HL-60 (cell line): ENCODE results near the gene TSHZ2.
"Not testable (repeated sequence)": the region's sequence is repeated elsewhere in the genome, so short reads cannot be mapped to it uniquely, and the experiment has no call there.

Experiments used
- DNase-seq, 2 experiments: peaks; one replicate each; pipeline ENCODE4 v3.0.0-alpha.2; 2010 to 2020; ENCODE audit warnings: low read depth in 1 of 2, low spot score in 1 of 2
- H3K27ac ChIP-seq: fragments of 250-450 bp; sonication (Bioruptor Pico); replicated peaks from 2 replicates; pipeline ENCODE4 v1.5.1; 2020; ENCODE audit warnings: mild to moderate bottlenecking, moderate library complexity
- H3K27me3 ChIP-seq: fragments of 250-450 bp; sonication (Bioruptor Pico); 2 replicates; pipeline ENCODE4 v1.5.1; 2021; ENCODE audit warnings: mild to moderate bottlenecking, moderate library complexity; ENCODE audit not compliant: insufficient read depth, poor library complexity, severe bottlenecking
- H3K4me3 ChIP-seq: replicated peaks from 2 replicates; pipeline ENCODE4 v1.5.1; 2011; ENCODE audit warnings: mild to moderate bottlenecking, control low read depth, low read length; ENCODE audit not compliant: insufficient read depth
- GABPA ChIP-seq: IDR thresholded peaks from 2 replicates; pipeline ENCODE4 v1.6.1; 2012; ENCODE audit warnings: low read depth
- POLR2AphosphoS5 ChIP-seq: IDR thresholded peaks from 2 replicates; pipeline ENCODE4 v1.6.1; 2012; ENCODE audit warnings: low read depth
- REST ChIP-seq: IDR thresholded peaks from 2 replicates; pipeline ENCODE4 v1.6.1; 2012; ENCODE audit warnings: low read depth; ENCODE audit not compliant: insufficient replicate concordance
- SPI1 ChIP-seq: IDR thresholded peaks from 2 replicates; pipeline ENCODE4 v1.6.1; 2012; ENCODE audit warnings: low read depth, mild to moderate bottlenecking, borderline replicate concordance
- TF ChIP-seq, protein P1 (sequence below): IDR thresholded peaks from one replicate; pipeline ENCODE4 v1.5.1; 2011; ENCODE audit warnings: low read length, control low read depth, inconsistent platforms; ENCODE audit not compliant: insufficient read depth

TSHZ2 gene

GRCh38 chr20:53515749-53516148, 543.6 kb downstream of the TSHZ2 start:
- no peak for DNase-seq
- H3K27me3 ChIP-seq: no peaks in the 10 kb centered on the region
- H3K4me3 ChIP-seq: no peak overlapping the region
- no peak for TF ChIP-seq SPI1
- no peak for TF ChIP-seq GABPA
- TF ChIP-seq, protein P1, sequence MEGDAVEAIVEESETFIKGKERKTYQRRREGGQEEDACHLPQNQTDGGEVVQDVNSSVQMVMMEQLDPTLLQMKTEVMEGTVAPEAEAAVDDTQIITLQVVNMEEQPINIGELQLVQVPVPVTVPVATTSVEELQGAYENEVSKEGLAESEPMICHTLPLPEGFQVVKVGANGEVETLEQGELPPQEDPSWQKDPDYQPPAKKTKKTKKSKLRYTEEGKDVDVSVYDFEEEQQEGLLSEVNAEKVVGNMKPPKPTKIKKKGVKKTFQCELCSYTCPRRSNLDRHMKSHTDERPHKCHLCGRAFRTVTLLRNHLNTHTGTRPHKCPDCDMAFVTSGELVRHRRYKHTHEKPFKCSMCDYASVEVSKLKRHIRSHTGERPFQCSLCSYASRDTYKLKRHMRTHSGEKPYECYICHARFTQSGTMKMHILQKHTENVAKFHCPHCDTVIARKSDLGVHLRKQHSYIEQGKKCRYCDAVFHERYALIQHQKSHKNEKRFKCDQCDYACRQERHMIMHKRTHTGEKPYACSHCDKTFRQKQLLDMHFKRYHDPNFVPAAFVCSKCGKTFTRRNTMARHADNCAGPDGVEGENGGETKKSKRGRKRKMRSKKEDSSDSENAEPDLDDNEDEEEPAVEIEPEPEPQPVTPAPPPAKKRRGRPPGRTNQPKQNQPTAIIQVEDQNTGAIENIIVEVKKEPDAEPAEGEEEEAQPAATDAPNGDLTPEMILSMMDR: no peak
- no peak for TF ChIP-seq REST
- no peak for TF ChIP-seq POLR2AphosphoS5
- no peak overlapping the region for H3K27ac ChIP-seq

DNA sequence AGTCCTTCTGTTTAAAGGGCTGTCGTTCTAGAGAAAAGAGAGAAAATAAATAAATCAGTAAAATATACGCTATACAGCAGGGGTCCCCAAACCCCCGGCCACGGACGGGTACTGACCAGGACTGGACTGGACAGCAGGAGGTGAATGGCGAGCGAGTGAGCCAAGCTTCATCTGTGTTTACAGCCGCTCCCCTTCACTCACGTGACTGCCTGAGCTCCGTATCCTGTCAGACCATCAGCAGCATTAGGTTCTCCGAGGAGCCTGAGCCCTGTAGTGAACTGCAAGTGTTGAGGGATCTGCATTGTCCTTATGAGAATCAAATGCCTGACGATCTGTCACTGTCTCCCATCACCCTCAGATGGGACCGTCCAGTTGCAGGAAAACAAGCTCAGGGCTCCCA, 545.0 kb downstream of the TSHZ2 start:
- H3K27me3 ChIP-seq: no peaks in the 10 kb centered on the region
- DNase-seq: no peak
- H3K4me3 ChIP-seq: no peak overlapping the region
- no peak overlapping the region for H3K27ac ChIP-seq
- TF ChIP-seq REST (no peak), SPI1 (no peak), POLR2AphosphoS5 (no peak), GABPA (no peak)
- TF ChIP-seq, protein P1: no peak

DNA sequence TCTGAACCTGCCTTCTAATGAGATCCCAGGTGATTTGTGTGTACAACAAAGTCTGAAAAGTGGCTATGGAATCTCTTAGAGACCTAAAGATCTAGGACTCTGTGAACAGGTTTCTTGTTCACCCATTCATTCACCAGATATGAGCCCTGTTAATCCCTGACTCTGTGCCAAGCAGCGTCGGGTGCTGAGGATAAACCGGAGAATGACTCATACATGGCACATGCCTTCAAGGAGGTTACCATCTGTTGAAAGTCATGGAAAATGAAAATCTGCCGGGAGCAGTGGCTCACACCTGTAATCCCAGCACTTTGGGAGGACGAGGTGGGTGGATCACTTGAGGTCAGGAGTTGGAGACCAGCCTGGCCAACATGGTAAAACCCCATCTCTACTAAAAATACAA, 549.3 kb downstream of the TSHZ2 start:
- not testable (repeated sequence) for H3K27me3 ChIP-seq, H3K4me3 ChIP-seq, H3K27ac ChIP-seq, DNase-seq

GRCh38 chr20:53522026-53522425, 549.9 kb downstream of the TSHZ2 start:
- DNase-seq: no peak
- Histone ChIP-seq H3K27me3 (no peaks in the 10 kb centered on the region), H3K27ac (no peak overlapping the region), H3K4me3 (no peak overlapping the region)
- TF ChIP-seq, protein P1: no peak
- no peak for TF ChIP-seq GABPA
